H9 (cell line): ENCODE data around the gene ACP4. TPM values are rescaled to one million over a fixed set of nuclear protein-coding genes. Genes with fewer than 3 reads are reported as not detected.

Experiments
- DNase-seq: peaks from one replicate; pipeline ENCODE4 v3.0.0-alpha.2; 2017
- H2AFZ ChIP-seq: one replicate; pipeline ENCODE4 v1.6.1; 2013; ENCODE audit warnings: mild to moderate bottlenecking, low read length, control low read depth, moderate library complexity
- H2AK5ac ChIP-seq: 2 replicates; pipeline ENCODE4 v1.6.1; 2013; ENCODE audit warnings: low read length, control low read depth, mixed read lengths; ENCODE audit not compliant: insufficient read length
- H2BK120ac ChIP-seq: one replicate; pipeline ENCODE4 v1.6.1; 2013; ENCODE audit warnings: low read depth, mild to moderate bottlenecking, low read length, control low read depth, inconsistent platforms; ENCODE audit not compliant: poor library complexity, severe bottlenecking
- H2BK12ac ChIP-seq: 2 replicates; pipeline ENCODE4 v1.6.1; 2013; ENCODE audit warnings: low read length, control low read depth, mixed read lengths, low read depth; ENCODE audit not compliant: insufficient read length
- H2BK15ac ChIP-seq: 2 replicates; pipeline ENCODE4 v1.6.1; 2013; ENCODE audit warnings: low read depth, low read length, control low read depth
- H2BK20ac ChIP-seq: one replicate; pipeline ENCODE4 v1.6.1; 2013; ENCODE audit warnings: low read depth, mild to moderate bottlenecking, low read length, control low read depth, inconsistent platforms; ENCODE audit not compliant: poor library complexity, severe bottlenecking
- H2BK5ac ChIP-seq: 2 replicates; pipeline ENCODE4 v1.6.1; 2013; ENCODE audit warnings: low read length, control low read depth, mixed read lengths; ENCODE audit not compliant: insufficient read length
- H3K14ac ChIP-seq: 2 replicates; pipeline ENCODE4 v1.6.1; 2013; ENCODE audit warnings: low read length, control low read depth; ENCODE audit not compliant: insufficient read depth
- H3K18ac ChIP-seq: 2 replicates; pipeline ENCODE4 v1.6.1; 2013; ENCODE audit warnings: low read depth, mild to moderate bottlenecking, mixed read lengths, low read length, control low read depth; ENCODE audit not compliant: insufficient read length
- H3K23ac ChIP-seq: 2 replicates; pipeline ENCODE4 v1.6.1; 2013; ENCODE audit warnings: low read length, control low read depth, mixed read lengths, low read depth; ENCODE audit not compliant: insufficient read length
- H3K23me2 ChIP-seq: 2 replicates; pipeline ENCODE4 v1.6.1; 2013; ENCODE audit warnings: low read depth, mild to moderate bottlenecking, mixed read lengths, low read length, control low read depth; ENCODE audit not compliant: insufficient read length, poor library complexity, severe bottlenecking
- H3K27ac ChIP-seq: 2 replicates; pipeline ENCODE4 v1.5.1; 2013; ENCODE audit warnings: low read length, control low read depth, mixed read lengths, low read depth; ENCODE audit not compliant: insufficient read length
- H3K27me3 ChIP-seq: 2 replicates; pipeline ENCODE4 v1.6.1; 2013; ENCODE audit warnings: low read length, control low read depth, inconsistent platforms; ENCODE audit not compliant: insufficient read depth
- H3K4ac ChIP-seq: 2 replicates; pipeline ENCODE4 v1.6.1; 2013; ENCODE audit warnings: low read depth, mild to moderate bottlenecking, control low read depth, inconsistent platforms, low read length, moderate library complexity
- H3K4me1 ChIP-seq: 2 replicates; pipeline ENCODE4 v1.6.1; 2013; ENCODE audit warnings: low read length, control low read depth, inconsistent platforms; ENCODE audit not compliant: insufficient read depth
- H3K4me2 ChIP-seq: 2 replicates; pipeline ENCODE4 v1.6.1; 2013; ENCODE audit warnings: low read length, control low read depth, mixed read lengths; ENCODE audit not compliant: insufficient read length, insufficient read depth
- H3K56ac ChIP-seq: 2 replicates; pipeline ENCODE4 v1.6.1; 2013; ENCODE audit warnings: low read depth, mild to moderate bottlenecking, mixed read lengths, low read length, control low read depth; ENCODE audit not compliant: insufficient read length
- H3K79me1 ChIP-seq: 2 replicates; pipeline ENCODE4 v1.6.1; 2013; ENCODE audit warnings: low read depth, mild to moderate bottlenecking, moderate library complexity, low read length, control low read depth, inconsistent platforms; ENCODE audit not compliant: insufficient read depth, poor library complexity, severe bottlenecking
- H3K79me2 ChIP-seq: 2 replicates; pipeline ENCODE4 v1.6.1; 2013; ENCODE audit warnings: low read length, control low read depth, inconsistent platforms; ENCODE audit not compliant: insufficient read depth
- H3K9ac ChIP-seq: 2 replicates; pipeline ENCODE4 v1.6.1; 2013; ENCODE audit warnings: low read length, control low read depth, mixed read lengths; ENCODE audit not compliant: insufficient read length; ENCODE audit errors: extremely low read depth
- H3K9me3 ChIP-seq: one replicate; pipeline ENCODE4 v1.6.1; 2013; ENCODE audit warnings: low read depth, low read length, inconsistent platforms; ENCODE audit not compliant: control insufficient read depth
- H3T11ph ChIP-seq: one replicate; pipeline ENCODE4 v1.6.1; 2013; ENCODE audit warnings: mild to moderate bottlenecking, low read length, control low read depth, inconsistent platforms
- H4K20me1 ChIP-seq: one replicate; pipeline ENCODE4 v1.6.1; 2013; ENCODE audit not compliant: control insufficient read depth, insufficient read length, insufficient read depth
- H4K5ac ChIP-seq: 2 replicates; pipeline ENCODE4 v1.6.1; 2013; ENCODE audit warnings: low read depth, mild to moderate bottlenecking, mixed read lengths, low read length, control low read depth; ENCODE audit not compliant: insufficient read length
- H4K8ac ChIP-seq: replicated peaks from 2 replicates; pipeline ENCODE4 v1.6.1; 2013; ENCODE audit warnings: low read length, control low read depth, mixed read lengths, low read depth; ENCODE audit not compliant: insufficient read length
- H4K91ac ChIP-seq: 2 replicates; pipeline ENCODE4 v1.6.1; 2013; ENCODE audit warnings: low read depth, mild to moderate bottlenecking, moderate library complexity, mixed read lengths, low read length, control low read depth; ENCODE audit not compliant: insufficient read length
- H3K27ac Mint-ChIP-seq, 3 experiments: 2 replicates in 2 of 3; 3 replicates in 1 of 3; pipeline ENCODE4 v1.8.0; 2020 to 2021; ENCODE audit warnings: mixed read lengths in 3 of 3, mild to moderate bottlenecking in 1 of 3, moderate library complexity in 1 of 3
- H3K27me3 Mint-ChIP-seq: 2 replicates; pipeline ENCODE4 v1.8.0; 2021; ENCODE audit warnings: low read depth, mild to moderate bottlenecking, moderate library complexity, mixed read lengths
- H3K36me3 Mint-ChIP-seq, 3 experiments: 2 replicates in 2 of 3; 3 replicates in 1 of 3; pipeline ENCODE4 v1.8.0; 2020 to 2021; ENCODE audit warnings: low read depth in 3 of 3, mixed read lengths in 3 of 3; ENCODE audit not compliant: insufficient read depth in 1 of 3
- H3K4me1 Mint-ChIP-seq, 2 experiments: 2 replicates each; pipeline ENCODE4 v1.8.0; 2020; ENCODE audit warnings: mixed read lengths in 2 of 2
- H3K4me3 Mint-ChIP-seq, 2 experiments: 2 replicates in 1 of 2; 3 replicates in 1 of 2; pipeline ENCODE4 v1.8.0; 2020 to 2021; ENCODE audit warnings: mild to moderate bottlenecking in 2 of 2, mixed read lengths in 2 of 2, moderate library complexity in 1 of 2
- H3K9me3 Mint-ChIP-seq, 2 experiments: 2 replicates in 1 of 2; 3 replicates in 1 of 2; pipeline ENCODE4 v1.8.0; 2020; ENCODE audit warnings: mild to moderate bottlenecking in 2 of 2, mixed read lengths in 2 of 2, moderate library complexity in 1 of 2
- WGBS: extraction: QIAGEN DNeasy Blood & Tissue Kit; methylation state at CpG from one replicate; pipeline ENCODE4 v1.1.7; 2013; ENCODE audit warnings: missing lambda C conversion rate, low lambda C conversion rate, mixed read lengths; ENCODE audit not compliant: insufficient read length; ENCODE audit errors: extremely low coverage; 5-methylcytosine and 5-hydroxymethylcytosine counted together
- total RNA-seq: library from RNA; stranded (reverse); gene quantifications from 2 replicates; pipeline ENCODE4 v1.2.1, GENCODE V29; 2021
- TF ChIP-seq, protein P1 (sequence below): fragments of 200-600 bp; sonication (generic); conservative IDR thresholded peaks from 3 replicates; pipeline ENCODE4 v1.8.0; 2021; ENCODE audit warnings: antibody characterized with exemption, mild to moderate bottlenecking

Gene ACP4
- total RNA-seq, 1 experiment from 2014 or later = not detected

DNA sequence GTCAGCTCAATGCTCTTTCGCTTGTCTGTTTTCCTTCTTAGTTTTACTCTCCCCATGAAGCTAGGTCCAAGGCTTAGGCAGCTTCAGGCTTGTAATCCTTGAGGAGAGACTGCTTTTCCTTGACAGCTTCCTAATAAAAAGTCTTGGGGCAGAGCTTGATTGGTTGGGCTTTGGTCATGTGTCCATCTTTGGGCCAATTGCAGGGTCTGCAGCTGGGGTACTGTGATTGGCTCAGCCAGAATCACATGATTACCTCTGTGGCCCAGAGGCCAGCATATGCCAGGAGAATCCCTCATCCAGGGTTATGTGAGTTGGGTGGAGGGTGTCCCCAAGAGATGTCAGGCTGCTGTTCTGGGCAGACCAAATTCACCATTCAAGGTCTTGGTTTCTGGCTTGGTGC, 25.2 kb downstream of the ACP4 start:
- Mint-ChIP-seq H3K27ac (no peak overlapping the region), H3K9me3 (peaks cover 5 to 10% of the 10 kb centered on the region in 2 experiments; a peak in 4 of 5 replicates), H3K36me3 (peaks cover 0 to 2% (median 0%) of the 10 kb centered on the region in 3 experiments; a peak in 4 of 7 replicates), H3K27me3 (peaks cover 80% of the 10 kb centered on the region), H3K4me1 (peaks cover 21 to 28% of the 10 kb centered on the region in 2 experiments), H3K4me3 (no peak overlapping the region)
- no peaks in the 10 kb centered on the region for H3K79me2 ChIP-seq
- no peak overlapping the region for H3K18ac ChIP-seq
- H3K4ac ChIP-seq = no peak overlapping the region
- WGBS = no CpG with 5 or more reads among the region's 1 CpG
- TF ChIP-seq, protein P1, sequence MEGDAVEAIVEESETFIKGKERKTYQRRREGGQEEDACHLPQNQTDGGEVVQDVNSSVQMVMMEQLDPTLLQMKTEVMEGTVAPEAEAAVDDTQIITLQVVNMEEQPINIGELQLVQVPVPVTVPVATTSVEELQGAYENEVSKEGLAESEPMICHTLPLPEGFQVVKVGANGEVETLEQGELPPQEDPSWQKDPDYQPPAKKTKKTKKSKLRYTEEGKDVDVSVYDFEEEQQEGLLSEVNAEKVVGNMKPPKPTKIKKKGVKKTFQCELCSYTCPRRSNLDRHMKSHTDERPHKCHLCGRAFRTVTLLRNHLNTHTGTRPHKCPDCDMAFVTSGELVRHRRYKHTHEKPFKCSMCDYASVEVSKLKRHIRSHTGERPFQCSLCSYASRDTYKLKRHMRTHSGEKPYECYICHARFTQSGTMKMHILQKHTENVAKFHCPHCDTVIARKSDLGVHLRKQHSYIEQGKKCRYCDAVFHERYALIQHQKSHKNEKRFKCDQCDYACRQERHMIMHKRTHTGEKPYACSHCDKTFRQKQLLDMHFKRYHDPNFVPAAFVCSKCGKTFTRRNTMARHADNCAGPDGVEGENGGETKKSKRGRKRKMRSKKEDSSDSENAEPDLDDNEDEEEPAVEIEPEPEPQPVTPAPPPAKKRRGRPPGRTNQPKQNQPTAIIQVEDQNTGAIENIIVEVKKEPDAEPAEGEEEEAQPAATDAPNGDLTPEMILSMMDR = no peak
- no peak overlapping the region for H2BK120ac ChIP-seq
- no peak overlapping the region for H2AFZ ChIP-seq
- peaks cover 5% of the 10 kb centered on the region; the same call in 1 of the 2 replicates for H3K4me1 ChIP-seq
- H2BK5ac ChIP-seq = no peak overlapping the region
- H2BK12ac ChIP-seq = no peak overlapping the region
- no peak overlapping the region for H3T11ph ChIP-seq
- H3K9me3 ChIP-seq = no peaks in the 10 kb centered on the region
- no peak overlapping the region for H3K9ac ChIP-seq
- no peak overlapping the region for H4K5ac ChIP-seq
- peaks cover 5% of the 10 kb centered on the region for H3K23me2 ChIP-seq
- H4K91ac ChIP-seq = no peak overlapping the region
- H2BK20ac ChIP-seq = no peak overlapping the region
- no peak overlapping the region for H3K27ac ChIP-seq
- no peak overlapping the region for H3K23ac ChIP-seq
- no peak overlapping the region for H4K8ac ChIP-seq
- no peak overlapping the region for H3K14ac ChIP-seq
- H2BK15ac ChIP-seq = no peak overlapping the region
- H4K20me1 ChIP-seq = no peaks in the 10 kb centered on the region
- no peak overlapping the region for H3K4me2 ChIP-seq
- H2AK5ac ChIP-seq = no peak overlapping the region
- no peaks in the 10 kb centered on the region for H3K79me1 ChIP-seq
- peaks cover 12% of the 10 kb centered on the region; the same call in 1 of the 2 replicates for H3K27me3 ChIP-seq
- DNase-seq = no peak
- H3K56ac ChIP-seq = no peak overlapping the region
